Activated naive CD8-positive, alpha-beta T cell treated with anti-CD3 and anti-CD28 coated beads, Interleukin-2, amount 50 U/mL, for 16 hours (primary cell): ENCODE results near the gene GARNL3.
A peak's percentile ranks its signal among the peaks of the same experiment; 100 is the strongest.

Experiments used
- DNase-seq: peaks from one replicate; pipeline ENCODE4 v3.0.0-alpha.2; 2020; ENCODE audit warnings: low read depth, low spot score

Gene GARNL3

GRCh38 chr9:127404631-127405030 lies 140.1 kb downstream of the GARNL3 start:
- DNase-seq: no peak

- DNase-seq: no peak
Measured at GRCh38 chr9:127405344-127406125, 141.0 kb downstream of the GARNL3 start.

- no peak for DNase-seq
Measured at GRCh38 chr9:127406799-127407491, 142.4 kb downstream of the GARNL3 start.

GRCh38 chr9:127407492-127407843 lies 142.9 kb downstream of the GARNL3 start:
- no peak for DNase-seq

GRCh38 chr9:127411122-127411521 lies 146.5 kb downstream of the GARNL3 start:
- no peak for DNase-seq

- DNase-seq: no peak
Measured at GRCh38 chr9:127415141-127415540, 150.6 kb downstream of the GARNL3 start.

DNA sequence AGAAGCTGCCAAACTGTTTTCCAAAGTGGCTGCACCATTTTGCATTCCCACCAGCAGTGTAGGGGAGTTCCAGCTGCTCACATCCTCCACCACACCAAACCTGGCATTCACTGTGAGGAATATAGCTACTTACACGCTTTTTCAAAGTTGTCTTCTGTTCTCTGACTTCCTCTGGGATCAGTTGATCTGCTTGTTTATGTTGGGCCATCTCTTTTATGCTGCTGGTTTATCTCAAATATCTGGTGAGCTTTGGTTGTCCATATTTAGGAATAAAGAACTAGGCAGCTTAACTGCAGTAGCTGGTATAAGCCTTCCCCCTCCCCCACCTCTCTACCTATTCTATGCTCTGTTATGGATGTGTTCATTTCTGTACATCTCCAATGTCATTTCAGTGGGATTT lies 151.1 kb downstream of the GARNL3 start:
- DNase-seq: no peak

DNA sequence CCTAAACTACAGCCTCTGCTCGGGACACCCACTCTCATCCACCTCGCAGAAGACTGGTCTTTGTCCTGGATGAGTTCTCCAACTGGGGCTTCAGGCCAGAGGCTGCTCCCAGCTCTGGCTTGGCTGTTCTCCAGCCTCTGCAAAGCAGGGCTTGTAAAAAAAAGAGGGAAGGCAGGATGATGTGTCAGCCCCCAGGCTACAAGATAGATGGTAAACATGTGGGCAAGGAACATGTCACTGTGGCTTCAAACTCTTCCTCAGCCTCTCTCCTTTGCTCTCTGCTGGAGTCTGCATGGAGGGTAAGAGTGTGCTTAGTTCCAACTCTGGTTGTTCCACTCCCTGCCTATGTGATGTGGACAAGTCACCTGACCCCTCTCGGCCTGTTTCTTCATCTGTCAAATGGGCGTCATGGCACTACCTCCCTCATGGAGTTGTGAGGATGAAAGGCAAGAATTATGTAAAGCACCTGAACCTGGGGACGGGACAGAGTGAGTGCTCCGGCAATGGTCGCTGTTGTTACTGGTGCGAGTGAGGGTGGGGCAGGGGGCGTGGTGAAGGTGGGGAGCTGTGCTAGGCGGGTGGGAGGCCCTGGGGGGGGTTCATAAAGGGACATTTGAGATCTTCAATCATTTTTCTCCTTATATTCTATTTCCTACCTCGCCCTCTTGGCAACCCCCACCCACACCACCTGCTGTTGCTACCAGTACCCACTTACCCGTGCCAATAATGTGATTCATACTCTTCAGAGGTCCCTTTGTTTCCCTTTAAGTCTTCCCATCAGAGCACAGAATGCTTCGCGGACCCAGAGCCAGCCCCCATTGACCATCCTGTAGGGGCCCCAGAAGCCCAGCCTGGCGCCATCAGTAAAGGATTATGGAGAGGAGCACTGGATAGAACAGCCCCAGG lies 152.8 kb downstream of the GARNL3 start:
- no peak for DNase-seq

- no peak for DNase-seq
Measured at GRCh38 chr9:127418037-127418471, 153.5 kb downstream of the GARNL3 start.

- DNase-seq: no peak
Measured at GRCh38 chr9:127419348-127419747, 154.8 kb downstream of the GARNL3 start.

DNA sequence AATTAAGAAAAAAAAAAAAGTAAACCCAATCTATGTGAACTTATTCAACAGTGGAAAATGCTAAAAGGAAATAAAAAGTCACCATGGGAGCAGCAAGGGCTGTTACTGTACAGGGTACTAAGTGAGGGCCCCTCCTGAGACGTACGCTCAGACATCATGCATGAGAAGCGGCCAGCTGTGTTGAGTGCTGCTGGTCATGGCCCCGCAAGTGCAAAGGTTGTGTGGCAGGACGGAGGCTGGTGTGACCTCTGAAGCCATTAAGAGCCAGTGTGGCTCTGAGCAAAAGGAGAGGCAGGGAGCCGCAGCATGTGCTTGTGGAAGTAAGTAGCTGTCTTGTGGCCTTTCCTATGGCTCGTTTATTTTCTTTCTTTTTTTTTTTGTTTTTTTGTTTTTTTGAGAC lies 156.5 kb downstream of the GARNL3 start:
- no peak for DNase-seq

DNA sequence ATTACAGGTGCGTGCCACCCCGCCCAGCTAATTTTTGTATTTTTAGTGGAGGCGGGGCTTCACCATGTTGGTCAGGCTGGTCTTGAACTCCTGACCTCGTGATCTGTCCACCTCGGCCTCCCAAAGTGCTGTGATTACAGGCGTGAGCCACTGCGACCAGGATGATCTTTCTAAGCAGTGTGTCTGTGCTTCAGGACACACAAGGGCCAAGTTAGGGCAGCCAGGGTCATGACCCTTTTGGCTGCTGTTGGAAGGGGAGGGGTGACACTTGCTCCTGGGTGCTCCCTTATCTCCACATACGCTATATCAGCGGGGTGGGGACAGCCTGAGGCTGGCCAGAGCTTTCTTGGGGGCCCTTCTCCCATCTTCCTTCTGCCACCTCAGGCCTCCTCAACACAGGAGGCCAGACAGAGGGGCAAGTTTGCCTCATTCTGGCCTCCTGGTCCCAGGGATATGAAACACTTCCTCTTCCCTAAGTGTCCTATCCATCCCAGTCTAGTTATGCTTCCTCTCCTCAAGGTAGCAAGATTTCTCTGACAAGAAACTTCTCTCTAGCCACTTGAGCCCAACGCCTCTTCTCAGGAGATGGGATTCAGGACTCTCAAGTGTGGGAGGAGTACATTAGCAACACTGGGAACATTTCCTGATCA lies 157.7 kb downstream of the GARNL3 start:
- DNase-seq: no peak

- DNase-seq: no peak
Measured at GRCh38 chr9:127422787-127423186, 158.2 kb downstream of the GARNL3 start.

GRCh38 chr9:127423476-127423933 lies 158.9 kb downstream of the GARNL3 start:
- DNase-seq: no peak

GRCh38 chr9:127423934-127424675 lies 159.5 kb downstream of the GARNL3 start, which contains the start of gene ZNF79:
Gene ZNF79 (plus strand): TSS chr9:127424382. CDS start chr9:127424788, 406 bp downstream.
- DNase-seq: peak; percentile 84

DNA sequence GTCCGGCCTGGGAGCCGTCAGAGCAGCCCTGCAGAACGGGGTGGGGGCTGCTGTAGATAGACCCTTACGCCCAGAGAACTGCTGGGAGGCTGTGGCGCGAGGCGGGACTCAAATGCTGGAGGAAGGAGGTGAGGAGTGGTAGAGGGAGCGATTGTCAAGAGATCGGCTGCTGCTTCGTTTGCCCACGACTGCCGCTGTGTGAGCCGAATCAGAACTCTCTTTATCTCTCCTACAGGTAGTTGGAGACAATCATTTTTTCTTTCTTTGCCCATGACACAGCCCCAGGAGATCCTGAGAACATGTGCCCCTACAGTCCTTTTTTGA lies 160.1 kb downstream of the GARNL3 start:
- DNase-seq: no peak

DNA sequence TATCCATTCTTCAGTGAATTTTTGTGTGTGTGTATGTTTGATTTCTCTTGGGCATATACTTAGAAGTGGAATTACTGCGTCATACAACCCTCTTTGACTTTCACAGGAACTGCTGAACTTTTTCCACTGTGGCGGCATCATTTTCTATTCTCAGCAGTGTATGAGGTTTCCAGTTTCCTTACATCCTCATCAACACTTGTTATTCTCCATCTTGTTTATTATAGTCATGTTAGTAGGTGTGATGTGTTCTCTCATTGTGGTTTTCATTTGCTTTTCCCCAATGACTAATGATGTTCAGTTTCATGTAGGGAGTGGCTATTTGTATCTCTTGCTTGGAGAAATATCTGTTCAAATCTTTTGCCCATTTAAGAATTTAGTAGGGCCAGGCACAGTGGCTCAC lies 162.2 kb downstream of the GARNL3 start:
- no peak for DNase-seq

DNA sequence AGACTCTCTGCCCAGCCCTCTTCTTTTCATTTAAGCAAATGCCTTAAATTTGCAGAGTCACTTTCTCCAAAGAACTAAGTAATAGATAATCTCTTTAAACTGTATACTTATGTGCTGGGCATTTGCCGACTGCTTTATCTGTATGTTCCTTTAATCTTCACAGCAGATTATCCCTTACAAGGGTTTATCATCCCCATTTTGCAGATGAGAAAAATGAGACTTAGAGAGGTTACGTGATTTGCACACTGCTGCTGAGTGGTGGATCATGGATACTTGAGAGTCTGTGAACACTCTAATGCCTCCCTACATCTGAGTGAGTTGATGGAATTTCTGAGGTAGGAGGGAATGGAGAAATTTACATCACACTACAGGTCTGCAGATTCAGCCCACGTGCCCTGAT lies 163.8 kb downstream of the GARNL3 start:
- no peak for DNase-seq

- DNase-seq: no peak
Measured at GRCh38 chr9:127430415-127430814, 165.8 kb downstream of the GARNL3 start.

GRCh38 chr9:127437497-127438264 lies 173.1 kb downstream of the GARNL3 start:
- DNase-seq: no peak
